NCI-H226 (cell line): Measurements from ENCODE around the gene HOXB8.

Source experiments
- DNase-seq: peaks from one replicate; pipeline ENCODE4 v3.0.0-alpha.2; 2015

Gene HOXB8

GRCh38 chr17:48567209-48567608, 47.9 kb downstream of the HOXB8 start:
- DNase-seq, result no peak

DNA sequence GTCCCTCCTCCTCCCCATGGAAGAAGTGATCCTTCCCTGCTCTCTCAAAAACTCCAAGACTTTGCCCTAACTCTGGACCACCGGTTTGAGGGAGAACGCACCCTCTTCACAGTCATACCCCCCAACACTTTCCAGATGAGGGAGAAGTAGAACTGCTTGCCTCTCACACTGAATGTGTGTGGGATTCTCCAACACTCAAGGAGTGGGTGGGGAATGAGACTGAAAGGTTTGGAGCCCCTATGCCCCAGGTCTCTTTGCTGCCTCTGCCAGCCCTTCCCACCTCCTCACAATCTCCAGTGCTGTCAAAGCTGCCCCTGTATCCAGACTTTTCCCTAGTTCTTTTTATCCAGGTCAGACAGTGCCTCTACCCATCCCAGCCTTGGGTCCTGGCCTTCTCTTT, 48.4 kb downstream of the HOXB8 start:
- DNase-seq, result no peak

DNA sequence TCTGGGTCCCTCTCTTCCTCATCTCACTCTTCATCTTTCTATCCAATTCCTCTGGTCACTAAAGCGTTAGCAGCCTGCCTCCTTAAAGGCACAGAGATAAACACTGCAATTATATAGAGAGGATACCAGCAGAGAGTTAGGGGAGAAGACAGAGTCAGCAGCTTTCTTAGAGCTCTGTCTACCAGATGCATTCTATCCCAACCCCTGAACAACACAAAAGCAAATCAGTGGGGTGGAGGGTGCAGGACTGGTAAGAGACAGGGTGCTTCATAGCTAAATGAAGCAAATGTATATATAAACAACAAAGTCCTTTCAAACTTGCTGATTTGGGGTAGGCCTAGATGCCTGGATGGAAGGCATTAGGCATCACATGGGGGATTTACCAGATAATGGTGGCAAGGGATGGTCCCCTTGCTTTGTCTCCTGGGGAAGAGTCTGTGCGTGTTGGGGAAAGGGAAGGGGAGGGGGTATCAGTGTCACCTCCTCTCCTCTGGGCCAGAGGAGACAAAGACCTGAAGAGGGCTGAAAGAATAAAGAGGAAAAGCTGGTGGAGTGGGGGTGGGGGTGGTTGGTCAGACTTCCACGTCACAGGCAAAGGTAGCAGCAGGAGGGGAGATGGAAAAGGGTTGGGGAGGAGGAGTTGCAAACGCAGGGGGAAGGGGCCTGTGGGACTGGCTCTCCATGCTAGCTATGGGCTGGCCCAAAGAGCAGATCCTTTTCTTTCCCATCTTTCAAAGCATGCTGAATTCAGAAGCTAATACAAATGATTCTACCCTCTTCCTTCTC, 49.0 kb downstream of the HOXB8 start:
- DNase-seq, result no peak

DNA sequence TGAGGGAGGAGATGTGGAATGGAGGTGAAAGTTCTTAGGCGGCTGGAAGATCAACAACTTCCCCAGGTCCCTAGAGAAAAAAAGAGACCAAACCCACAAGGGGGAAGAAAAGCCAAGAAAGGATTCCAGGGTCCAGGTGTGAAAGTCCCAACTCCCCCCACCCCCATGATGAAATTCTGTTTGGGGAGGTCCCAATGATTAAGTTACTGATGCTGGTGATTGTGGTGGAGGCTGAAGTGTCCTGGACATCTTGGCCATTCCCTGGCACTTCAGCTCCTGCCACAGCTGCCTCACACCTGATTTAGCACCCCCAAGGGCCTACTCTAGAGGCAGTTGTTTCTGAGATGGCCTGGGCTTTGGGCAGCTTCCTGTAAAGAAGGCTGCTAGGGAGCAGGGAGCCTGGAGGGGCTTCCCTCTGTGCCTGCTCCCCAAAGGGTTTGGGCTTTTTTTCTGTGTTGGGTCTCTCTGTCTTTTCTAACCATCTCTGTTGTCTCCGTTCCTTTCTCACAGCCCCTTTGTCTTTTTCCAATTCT, 50.0 kb downstream of the HOXB8 start:
- no peak for DNase-seq

DNA sequence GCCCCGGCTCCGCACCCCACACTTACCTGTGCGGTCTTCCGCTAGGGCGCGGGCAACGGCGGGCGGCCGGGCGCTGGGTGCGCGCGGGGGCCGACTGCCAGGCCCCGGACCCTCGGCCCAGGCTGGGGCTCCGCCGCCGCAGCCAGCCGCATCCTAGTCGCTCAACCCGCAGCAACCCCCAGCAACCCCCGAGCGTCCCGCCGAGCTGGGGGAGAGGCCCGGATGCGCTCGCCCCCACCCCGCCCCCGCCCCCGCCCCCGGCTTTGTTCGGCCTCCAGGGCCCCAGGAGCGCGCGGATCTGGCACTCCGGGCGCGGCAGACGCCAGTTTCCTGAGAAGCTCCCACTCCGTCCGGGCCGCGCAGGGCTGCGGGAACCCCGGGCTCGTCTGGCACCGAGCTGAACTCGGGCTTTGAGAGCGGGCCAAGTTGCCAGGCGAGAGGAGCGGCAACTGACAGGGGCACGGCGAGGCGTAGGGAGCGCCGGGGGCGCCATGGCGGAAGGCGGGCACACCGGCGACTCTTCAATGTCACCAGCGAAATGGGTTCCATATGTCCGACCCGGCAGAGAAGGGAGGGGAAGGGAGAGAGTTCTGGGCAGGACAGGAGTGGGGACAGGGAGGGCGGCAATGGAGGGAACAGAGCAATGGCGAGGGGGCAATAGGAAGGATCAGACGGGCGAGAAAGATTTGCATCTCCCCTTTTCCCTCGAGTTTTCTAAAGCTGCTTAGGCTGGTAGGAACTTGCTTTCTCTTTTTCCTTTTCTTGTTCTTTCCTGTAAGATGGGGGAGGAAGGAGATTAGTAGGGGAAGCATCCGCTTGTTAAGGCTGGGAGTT, 50.7 kb downstream of the HOXB8 start:
- no peak for DNase-seq

GRCh38 chr17:48563867-48564187, 51.3 kb downstream of the HOXB8 start:
- DNase-seq, result no peak

- DNase-seq, result no peak
Observed at GRCh38 chr17:48563385-48563838, 51.7 kb downstream of the HOXB8 start.

GRCh38 chr17:48562934-48563333, 52.2 kb downstream of the HOXB8 start:
- no peak for DNase-seq
